AG09319 (cell line): ENCODE measurements around the gene CEP126.

ENCODE experiments used
- DNase-seq: peaks from one replicate; pipeline ENCODE4 v3.0.0-alpha.2; 2010; ENCODE audit warnings: low read depth; ENCODE audit errors: extremely low read depth
- CTCF ChIP-seq: IDR thresholded peaks from 2 replicates; pipeline ENCODE4 v1.5.1; 2011; ENCODE audit warnings: low read depth, mild to moderate bottlenecking, inconsistent platforms, low read length, moderate library complexity

CEP126 gene

GRCh38 chr11:101914738-101915426 lies at the start of gene CEP126:
Gene CEP126 (plus strand): TSS chr11:101915010. CDS start chr11:101915285, 275 bp downstream.
- DNase-seq, result peak; percentile 89
- TF ChIP-seq CTCF, result peak; percentile 58

GRCh38 chr11:101866619-101867491 lies 48.0 kb upstream of the CEP126 start:
- no peak for DNase-seq
- no peak for TF ChIP-seq CTCF

- no peak for TF ChIP-seq CTCF
- no peak for DNase-seq
Observed at GRCh38 chr11:101867951-101868350, 46.9 kb upstream of the CEP126 start.

GRCh38 chr11:101870510-101870909 lies 44.3 kb upstream of the CEP126 start:
- no peak for TF ChIP-seq CTCF
- DNase-seq, result no peak

GRCh38 chr11:101872171-101872882 lies 42.5 kb upstream of the CEP126 start:
- no peak for TF ChIP-seq CTCF
- DNase-seq, result no peak

- TF ChIP-seq CTCF, result peak; percentile 43
- DNase-seq, result no peak
Observed at GRCh38 chr11:101880222-101880621, 34.6 kb upstream of the CEP126 start.

GRCh38 chr11:101881586-101881985 lies 33.2 kb upstream of the CEP126 start:
- TF ChIP-seq CTCF, result no peak
- no peak for DNase-seq
